T-helper 22 cell (primary cell): ENCODE results near the gene KLK15.
"Not testable (repeated sequence)": the region's sequence is repeated elsewhere in the genome, so short reads cannot be mapped to it uniquely, and the experiment has no call there.

ENCODE experiments used
- DNase-seq: peaks from one replicate; pipeline ENCODE4 v3.0.0-alpha.2; 2020; ENCODE audit warnings: low read depth

The KLK15 gene

GRCh38 chr19:50820549-50821247, 12.7 kb downstream of the KLK15 start:
- no peak for DNase-seq

GRCh38 chr19:50820086-50820485, 13.3 kb downstream of the KLK15 start:
- no peak for DNase-seq

- no peak for DNase-seq
Observed at GRCh38 chr19:50819636-50820035, 13.7 kb downstream of the KLK15 start.

GRCh38 chr19:50818859-50819472, 14.4 kb downstream of the KLK15 start:
- DNase-seq: no peak

GRCh38 chr19:50817941-50818858, 15.2 kb downstream of the KLK15 start:
- DNase-seq: peak; percentile 12

GRCh38 chr19:50815439-50815838, 17.9 kb downstream of the KLK15 start:
- DNase-seq: no peak

GRCh38 chr19:50814883-50815282, 18.5 kb downstream of the KLK15 start:
- no peak for DNase-seq

GRCh38 chr19:50812474-50812873, 20.9 kb downstream of the KLK15 start:
- DNase-seq: no peak

GRCh38 chr19:50811622-50812238, 21.6 kb downstream of the KLK15 start:
- not testable (repeated sequence) for DNase-seq

- no peak for DNase-seq
Observed at GRCh38 chr19:50808856-50809255, 24.5 kb downstream of the KLK15 start.

GRCh38 chr19:50804420-50805272, 28.7 kb downstream of the KLK15 start:
- peak; percentile 94 for DNase-seq

- DNase-seq: peak; percentile 7
Observed at GRCh38 chr19:50803633-50804419, 29.5 kb downstream of the KLK15 start.

GRCh38 chr19:50801107-50801506, 32.3 kb downstream of the KLK15 start:
- DNase-seq: no peak

GRCh38 chr19:50799547-50799851, 33.9 kb downstream of the KLK15 start:
- DNase-seq: no peak

GRCh38 chr19:50798659-50799546, 34.5 kb downstream of the KLK15 start:
- no peak for DNase-seq

- DNase-seq: no peak
Observed at GRCh38 chr19:50797781-50798658, 35.4 kb downstream of the KLK15 start.

GRCh38 chr19:50797429-50797780, 36.0 kb downstream of the KLK15 start:
- DNase-seq: no peak

GRCh38 chr19:50796634-50797428, 36.5 kb downstream of the KLK15 start:
- DNase-seq: no peak
